D721Med (cell line): ENCODE measurements around the gene SLC44A2.

ENCODE experiments used
- DNase-seq: peaks from one replicate; pipeline ENCODE4 v3.0.0; 2011; ENCODE audit warnings: low spot score; ENCODE audit not compliant: insufficient read length
- FAIRE-seq: peaks from 2 replicates; lab custom pipeline; 2011; peaks lifted over from hg19 to GRCh38; lab: Jason Lieb, UNC
- TF ChIP-seq, protein P1 (sequence below): IDR thresholded peaks from 2 replicates; pipeline ENCODE4 v1.5.1; 2012; ENCODE audit warnings: mild to moderate bottlenecking, control low read depth; ENCODE audit not compliant: insufficient read depth; ENCODE audit errors: missing control alignments

Gene SLC44A2

DNA sequence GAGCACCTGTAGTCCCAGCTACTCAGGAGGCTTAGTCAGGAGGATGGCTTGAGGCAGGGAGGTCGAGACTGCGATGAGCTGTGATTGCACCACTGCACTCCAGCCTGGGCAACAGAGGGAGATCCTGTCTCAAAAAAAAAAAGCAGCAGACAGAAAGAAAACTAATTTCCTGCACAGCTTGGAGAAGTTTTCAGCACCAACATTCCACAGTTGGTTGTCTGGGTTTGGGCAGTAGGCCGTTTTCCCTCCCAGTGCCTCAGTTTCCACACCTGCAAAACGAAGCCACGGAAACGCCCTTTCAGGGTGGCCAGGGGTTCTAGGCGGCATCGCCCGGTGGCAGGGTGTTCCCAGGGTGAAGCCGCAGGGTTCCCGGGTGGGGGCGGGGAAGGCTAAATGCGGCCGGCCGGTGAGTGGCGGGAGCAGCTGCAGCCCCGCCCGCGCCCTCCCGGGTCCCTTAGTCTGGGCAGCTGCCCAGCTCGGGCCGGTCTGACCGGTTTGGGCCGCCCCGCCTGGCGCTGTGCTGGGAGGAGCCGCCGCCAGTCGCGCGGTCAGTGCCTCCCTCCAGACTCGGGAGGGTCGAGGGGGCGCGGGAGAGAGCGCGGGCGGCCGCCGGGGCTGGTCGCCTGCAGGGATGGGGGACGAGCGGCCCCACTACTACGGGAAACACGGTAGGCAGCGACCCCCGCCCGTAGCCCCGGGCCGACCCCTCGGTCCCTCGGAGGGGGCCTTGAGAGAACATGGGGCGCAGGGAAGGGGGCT, at the start of gene SLC44A2:
Gene SLC44A2, plus strand, starts transcription at position 551 of the 759 bp plus-strand sequence. Its CDS starts 81 bp downstream, at position 632.
- FAIRE-seq (no peak), DNase-seq (no peak)
- TF ChIP-seq, protein P1, sequence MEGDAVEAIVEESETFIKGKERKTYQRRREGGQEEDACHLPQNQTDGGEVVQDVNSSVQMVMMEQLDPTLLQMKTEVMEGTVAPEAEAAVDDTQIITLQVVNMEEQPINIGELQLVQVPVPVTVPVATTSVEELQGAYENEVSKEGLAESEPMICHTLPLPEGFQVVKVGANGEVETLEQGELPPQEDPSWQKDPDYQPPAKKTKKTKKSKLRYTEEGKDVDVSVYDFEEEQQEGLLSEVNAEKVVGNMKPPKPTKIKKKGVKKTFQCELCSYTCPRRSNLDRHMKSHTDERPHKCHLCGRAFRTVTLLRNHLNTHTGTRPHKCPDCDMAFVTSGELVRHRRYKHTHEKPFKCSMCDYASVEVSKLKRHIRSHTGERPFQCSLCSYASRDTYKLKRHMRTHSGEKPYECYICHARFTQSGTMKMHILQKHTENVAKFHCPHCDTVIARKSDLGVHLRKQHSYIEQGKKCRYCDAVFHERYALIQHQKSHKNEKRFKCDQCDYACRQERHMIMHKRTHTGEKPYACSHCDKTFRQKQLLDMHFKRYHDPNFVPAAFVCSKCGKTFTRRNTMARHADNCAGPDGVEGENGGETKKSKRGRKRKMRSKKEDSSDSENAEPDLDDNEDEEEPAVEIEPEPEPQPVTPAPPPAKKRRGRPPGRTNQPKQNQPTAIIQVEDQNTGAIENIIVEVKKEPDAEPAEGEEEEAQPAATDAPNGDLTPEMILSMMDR, result no peak

DNA sequence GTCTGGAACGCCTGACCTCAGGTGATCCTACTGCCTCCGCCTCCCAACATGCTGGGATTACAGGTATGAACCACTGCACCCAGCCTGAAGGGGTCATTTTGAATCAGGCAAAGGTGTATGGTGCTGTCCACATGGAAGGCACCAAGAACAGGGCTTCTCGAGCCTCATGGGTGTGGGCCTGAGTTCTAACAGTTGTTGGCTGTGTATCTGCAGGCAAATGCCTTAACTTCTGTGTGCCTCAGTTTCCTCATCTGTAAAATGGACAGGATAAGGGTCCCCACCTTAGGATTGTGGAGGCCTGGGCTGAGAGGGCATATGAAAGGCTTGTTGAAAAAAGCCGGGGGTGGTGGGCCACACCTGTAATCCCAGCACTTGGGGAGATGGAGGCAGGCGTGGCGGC, 47.4 kb upstream of the SLC44A2 start:
- FAIRE-seq (no peak), DNase-seq (no peak)
- TF ChIP-seq, protein P1, result no peak

DNA sequence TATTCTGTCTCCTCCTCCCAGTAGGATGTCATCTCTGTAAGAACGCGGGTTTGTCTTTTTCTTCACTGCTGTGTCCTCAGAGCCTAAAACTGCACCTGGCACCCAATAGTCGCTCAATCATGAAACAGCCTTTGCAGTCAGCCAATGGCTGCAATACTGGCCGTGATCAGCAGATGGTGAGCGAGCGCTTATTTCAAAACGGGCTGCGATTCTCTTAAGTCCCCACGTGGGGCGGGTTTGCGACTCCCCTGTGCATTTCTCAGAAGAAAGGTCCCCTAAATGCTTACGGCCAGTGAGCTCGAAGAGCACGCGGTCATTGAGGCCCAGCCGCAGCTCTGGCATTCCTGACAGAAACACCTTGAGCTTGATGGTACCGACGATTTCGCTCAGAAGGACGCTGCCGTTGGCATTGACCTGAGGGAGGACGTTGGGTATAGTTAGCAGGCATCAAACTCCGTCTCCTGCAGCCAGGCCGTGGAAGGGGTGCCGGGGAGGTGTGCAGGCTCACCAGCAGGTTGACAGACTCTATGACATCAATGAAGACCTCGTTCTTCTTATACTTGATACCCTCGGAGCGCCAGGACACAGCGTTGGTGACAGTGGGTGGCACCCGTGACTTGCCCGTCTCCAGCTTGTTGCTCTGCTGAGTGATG, 44.2 kb upstream of the SLC44A2 start:
- TF ChIP-seq, protein P1, result peak; percentile 100
- no peak for FAIRE-seq
- DNase-seq, result peak; percentile 62

DNA sequence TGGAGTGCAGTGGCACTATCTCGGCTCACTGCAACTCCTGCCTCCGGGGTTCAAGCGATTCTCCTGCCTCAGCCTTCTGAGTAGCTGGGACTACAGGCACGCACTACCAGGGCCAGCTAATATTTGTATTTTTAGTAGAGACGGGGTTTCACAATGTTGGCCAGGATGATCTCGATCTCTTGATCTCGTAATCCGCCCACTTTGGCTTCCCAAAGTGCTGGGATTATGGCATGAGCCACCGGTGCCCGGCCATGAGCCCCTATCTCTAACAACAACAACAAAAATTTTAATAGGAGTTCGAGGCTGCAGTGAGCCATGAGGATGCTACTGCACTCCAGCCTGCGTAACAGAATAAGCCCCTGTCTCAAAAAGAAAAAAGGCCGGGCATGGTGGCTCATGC, 43.3 kb upstream of the SLC44A2 start:
- DNase-seq (no peak), FAIRE-seq (no peak)
- TF ChIP-seq, protein P1, result no peak

DNA sequence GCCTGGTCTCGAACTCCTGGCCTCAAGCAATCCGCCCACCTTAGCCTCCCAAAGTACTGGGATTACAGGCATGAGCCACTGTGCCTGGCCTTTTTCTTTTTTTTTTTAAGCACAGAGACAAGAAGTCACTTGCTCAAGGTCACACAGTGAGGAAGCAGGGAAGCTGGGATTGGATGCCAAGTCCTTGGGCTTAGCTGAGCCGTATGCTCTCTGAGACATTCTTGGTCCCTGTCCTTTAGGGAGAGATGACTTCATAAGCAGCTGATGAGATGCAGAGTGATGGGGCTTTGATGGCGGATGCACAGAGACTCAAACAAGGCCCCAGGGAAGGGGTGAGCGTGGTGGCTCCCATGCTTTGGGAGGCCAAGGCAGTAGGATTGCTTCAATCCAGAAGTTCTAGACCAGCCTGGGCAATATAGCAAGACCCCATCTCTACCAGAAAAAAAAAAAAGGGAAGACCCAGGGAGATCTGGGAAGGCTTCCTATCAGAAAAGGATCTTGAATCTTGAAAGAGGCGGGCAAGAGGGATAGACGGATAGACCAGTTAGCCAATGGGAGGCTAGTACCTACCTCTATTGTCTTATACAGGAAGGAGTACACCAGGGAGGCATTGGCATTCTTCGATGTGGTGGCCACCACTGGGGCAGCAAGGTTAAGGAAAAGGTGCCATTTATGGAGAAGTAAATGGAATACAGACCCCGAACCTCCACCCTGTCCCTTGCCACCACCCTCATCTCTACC, 42.1 kb upstream of the SLC44A2 start:
- TF ChIP-seq, protein P1, result no peak
- FAIRE-seq, result no peak
- no peak for DNase-seq

DNA sequence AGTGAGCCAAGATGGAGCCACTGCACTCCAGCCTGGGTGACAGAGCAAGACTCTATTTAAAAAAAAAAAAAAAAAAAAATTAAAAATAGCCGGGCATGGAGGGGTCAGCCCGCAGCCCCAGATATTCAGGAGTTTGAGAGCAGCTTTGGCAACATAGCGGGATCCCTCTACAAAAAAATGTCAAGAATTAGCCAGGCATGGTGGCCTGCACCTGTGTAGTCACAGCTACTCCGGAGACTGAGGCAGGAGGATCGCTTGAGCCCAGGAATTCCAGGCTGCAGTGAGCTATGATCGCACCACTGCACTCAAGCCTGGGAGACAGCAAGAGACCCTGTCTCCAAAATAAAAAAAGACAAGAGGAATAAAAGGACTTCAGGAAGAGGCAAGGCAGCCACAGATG, 39.0 kb upstream of the SLC44A2 start:
- DNase-seq (no peak), FAIRE-seq (no peak)
- TF ChIP-seq, protein P1, result no peak
